PC-3 (cell line): ENCODE data around the gene TMBIM1. TPM values are rescaled to one million over a fixed set of nuclear protein-coding genes. Genes with fewer than 3 reads are reported as not detected.

Source experiments
- ATAC-seq: fragments of 200-7000 bp; cut with Tn5 transposase; 2 replicates; pipeline ENCODE4 v1.9.1; 2020; ENCODE audit warnings: mild to moderate bottlenecking, moderate library complexity
- BruUV-seq: library from RNA; stranded (reverse); fragments of 400-500 nt; replicated peaks from 2 replicates; lab custom pipeline; 2021; lab: Mats Ljungman, UMichigan
- CTCF ChIA-PET: fragments of 300-600 bp; sonication (Branson Sonifier 250); formaldehyde crosslinking; loops from one replicate; lab custom pipeline; 2022; ENCODE audit warnings: antibody characterized with exemption; lab: Charles Lee
- POLR2A ChIA-PET: fragments of 300-600 bp; sonication (Branson Sonifier 250); formaldehyde crosslinking; loops from one replicate; lab custom pipeline; 2022; ENCODE audit warnings: antibody characterized with exemption; ENCODE audit not compliant: unreplicated experiment; lab: Charles Lee
- DNase-seq: peaks from one replicate; pipeline ENCODE4 v3.0.0-alpha.2; 2015
- H2AFZ ChIP-seq: fragments of 300-600 bp; sonication (generic); 2 replicates; pipeline ENCODE4 v1.6.0; 2016; ENCODE audit warnings: antibody characterized with exemption, low read length
- H3F3A ChIP-seq: fragments of 300-600 bp; sonication (generic); one replicate; pipeline ENCODE4 v1.6.0; 2017; ENCODE audit warnings: antibody characterized with exemption, low read length, control low read depth, mild to moderate bottlenecking; ENCODE audit not compliant: unreplicated experiment
- H3K27ac ChIP-seq: fragments of 300-600 bp; sonication (generic); 2 replicates; pipeline ENCODE4 v1.5.1; 2016; ENCODE audit warnings: mild to moderate bottlenecking, low read length
- H3K27me3 ChIP-seq: fragments of 300-600 bp; sonication (generic); 2 replicates; pipeline ENCODE4 v1.6.1; 2016; ENCODE audit warnings: low read length, mixed read lengths
- H3K36me3 ChIP-seq: fragments of 300-600 bp; sonication (generic); 2 replicates; pipeline ENCODE4 v1.6.1; 2016; ENCODE audit warnings: low read depth, mixed run types, low read length, mixed read lengths
- H3K4me1 ChIP-seq: fragments of 300-600 bp; sonication (generic); 2 replicates; pipeline ENCODE4 v1.5.1; 2016; ENCODE audit warnings: low read length; ENCODE audit not compliant: insufficient read depth
- H3K4me2 ChIP-seq: fragments of 300-600 bp; sonication (generic); 2 replicates; pipeline ENCODE4 v1.6.0; 2016; ENCODE audit warnings: low read length
- H3K4me3 ChIP-seq: fragments of 300-600 bp; sonication (generic); 2 replicates; pipeline ENCODE4 v1.5.1; 2016; ENCODE audit warnings: mild to moderate bottlenecking, low read length, mixed read lengths
- H3K79me2 ChIP-seq: fragments of 300-600 bp; sonication (generic); 2 replicates; pipeline ENCODE4 v1.6.1; 2017; ENCODE audit warnings: low read length, mixed read lengths
- H3K9ac ChIP-seq: fragments of 300-600 bp; sonication (generic); 2 replicates; pipeline ENCODE4 v1.6.0; 2016; ENCODE audit warnings: mild to moderate bottlenecking, low read length
- H3K9me2 ChIP-seq: fragments of 300-600 bp; sonication (generic); replicated peaks from 2 replicates; pipeline ENCODE4 v1.6.1; 2016; ENCODE audit warnings: mixed run types, low read length, mixed read lengths
- H3K9me3 ChIP-seq: fragments of 300-600 bp; sonication (generic); 2 replicates; pipeline ENCODE4 v1.6.1; 2016; ENCODE audit warnings: low read length, mixed read lengths
- H4K20me1 ChIP-seq: fragments of 300-600 bp; sonication (generic); 2 replicates; pipeline ENCODE4 v1.6.1; 2016; ENCODE audit warnings: low read length, mixed read lengths
- EZH2 ChIP-seq: fragments of 300-600 bp; sonication (generic); IDR thresholded peaks from one replicate; pipeline ENCODE4 v1.6.1; 2017; ENCODE audit warnings: antibody characterized with exemption, mild to moderate bottlenecking, low read length; ENCODE audit not compliant: unreplicated experiment
- EZH2phosphoT487 ChIP-seq: fragments of 300-600 bp; sonication (generic); IDR thresholded peaks from 2 replicates; pipeline ENCODE4 v1.6.1; 2018; ENCODE audit warnings: mild to moderate bottlenecking, antibody characterized with exemption, low read length, borderline replicate concordance
- intact Hi-C: fragments of 100-400 bp; cut with micrococcal nuclease; formaldehyde crosslinking; loops from 2 replicates; pipeline ENCODE4 v1.9.0; 2023
- total RNA-seq: library from RNA; depleted of rRNA; stranded (reverse); fragments of >200 nt; gene quantifications from 2 replicates; pipeline ENCODE4 v1.2.3, GENCODE V29; 2014
- TF ChIP-seq, protein P1 (sequence below): fragments of 300-600 bp; sonication (generic); conservative IDR thresholded peaks from 2 replicates; pipeline ENCODE4 v1.5.1; 2017; ENCODE audit warnings: antibody characterized with exemption, low read depth, mild to moderate bottlenecking, low read length

The TMBIM1 gene
- total RNA-seq, 1 experiment from 2014 or later = 45.0 TPM

DNA sequence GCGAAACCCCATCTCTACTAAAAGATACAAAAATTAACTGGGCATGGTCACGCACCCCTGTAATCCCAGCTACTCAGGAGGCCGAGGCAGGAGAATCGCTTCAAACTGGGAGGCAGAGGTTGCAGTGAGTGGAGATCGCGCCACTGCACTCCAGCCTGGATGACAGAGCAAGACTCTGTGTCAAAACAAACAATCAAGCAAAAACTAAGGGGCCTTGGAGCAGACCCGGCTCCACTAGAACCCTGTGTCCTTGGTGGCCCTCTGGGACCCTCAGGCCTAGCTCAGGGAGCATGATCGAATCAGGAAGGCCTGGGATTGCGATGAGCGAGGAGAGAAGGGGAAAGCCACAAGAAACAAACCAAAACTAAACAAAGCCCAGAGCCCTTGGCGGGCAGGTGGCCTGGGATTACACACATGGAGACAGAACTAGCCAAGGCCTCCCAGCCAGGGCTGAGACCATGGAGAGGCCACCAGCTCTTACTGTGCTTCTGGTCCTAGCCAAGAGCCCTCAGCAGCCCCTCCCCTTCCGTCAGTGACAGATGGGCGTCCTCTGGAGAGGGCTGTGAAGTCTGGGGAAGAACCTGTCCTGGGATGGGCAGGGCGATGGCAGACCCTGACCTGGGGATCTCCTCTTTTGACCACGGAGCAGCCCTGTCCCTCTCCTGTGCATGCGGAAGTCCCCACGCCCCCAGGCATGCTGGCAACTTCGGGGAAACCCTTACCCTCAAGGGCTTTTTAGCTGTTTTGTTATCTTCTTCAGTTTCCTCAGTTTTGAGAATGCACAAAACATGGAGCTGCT is 36.9 kb upstream of the TMBIM1 start:
- no TSS peak for BruUV-seq

DNA sequence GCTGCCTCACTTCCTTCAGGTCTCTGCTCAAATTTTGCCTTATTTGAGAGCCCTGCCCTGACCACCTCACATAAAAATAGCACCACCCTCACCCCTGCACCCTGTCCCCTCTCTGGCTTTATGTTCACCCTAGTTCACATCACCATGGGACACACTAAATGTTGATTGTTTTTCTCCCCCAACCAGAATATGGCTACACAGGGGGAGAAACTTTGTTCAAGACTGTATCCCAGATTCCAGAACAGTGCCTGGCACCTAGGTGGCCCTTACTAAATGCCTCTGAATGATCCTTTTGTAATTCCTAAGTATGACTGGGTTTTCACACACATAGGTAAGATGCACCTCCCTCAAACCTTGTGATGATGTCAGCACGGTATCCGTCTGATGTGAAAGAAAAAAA is 36.0 kb upstream of the TMBIM1 start:
- H3K9me2 ChIP-seq = no peaks in the 10 kb centered on the region
- no peak overlapping the region for H3K4me3 ChIP-seq
- no peaks in the 10 kb centered on the region for H3K79me2 ChIP-seq
- ChIA-PET CTCF (no interaction called here), POLR2A (no interaction called here)
- no peaks in the 10 kb centered on the region for H3K36me3 ChIP-seq
- no TSS peak for BruUV-seq
- ATAC-seq (no peak), DNase-seq (no peak)
- no peaks in the 10 kb centered on the region for H4K20me1 ChIP-seq
- intact Hi-C loops = no loop called here
- no peak overlapping the region for H2AFZ ChIP-seq
- no peaks in the 10 kb centered on the region for H3K27me3 ChIP-seq
- H3K4me1 ChIP-seq = peaks cover 10% of the 10 kb centered on the region
- H3K9ac ChIP-seq = no peak overlapping the region
- TF ChIP-seq EZH2phosphoT487 (no peak), EZH2 (no peak)
- no peaks in the 10 kb centered on the region for H3K9me3 ChIP-seq
- H3F3A ChIP-seq = no peaks in the 10 kb centered on the region
- no peak overlapping the region for H3K27ac ChIP-seq
- H3K4me2 ChIP-seq = no peak overlapping the region

More for the DNA sequence above, 36.9 kb upstream of the TMBIM1 start:
- no peak for TF ChIP-seq EZH2
- TF ChIP-seq, protein P1, sequence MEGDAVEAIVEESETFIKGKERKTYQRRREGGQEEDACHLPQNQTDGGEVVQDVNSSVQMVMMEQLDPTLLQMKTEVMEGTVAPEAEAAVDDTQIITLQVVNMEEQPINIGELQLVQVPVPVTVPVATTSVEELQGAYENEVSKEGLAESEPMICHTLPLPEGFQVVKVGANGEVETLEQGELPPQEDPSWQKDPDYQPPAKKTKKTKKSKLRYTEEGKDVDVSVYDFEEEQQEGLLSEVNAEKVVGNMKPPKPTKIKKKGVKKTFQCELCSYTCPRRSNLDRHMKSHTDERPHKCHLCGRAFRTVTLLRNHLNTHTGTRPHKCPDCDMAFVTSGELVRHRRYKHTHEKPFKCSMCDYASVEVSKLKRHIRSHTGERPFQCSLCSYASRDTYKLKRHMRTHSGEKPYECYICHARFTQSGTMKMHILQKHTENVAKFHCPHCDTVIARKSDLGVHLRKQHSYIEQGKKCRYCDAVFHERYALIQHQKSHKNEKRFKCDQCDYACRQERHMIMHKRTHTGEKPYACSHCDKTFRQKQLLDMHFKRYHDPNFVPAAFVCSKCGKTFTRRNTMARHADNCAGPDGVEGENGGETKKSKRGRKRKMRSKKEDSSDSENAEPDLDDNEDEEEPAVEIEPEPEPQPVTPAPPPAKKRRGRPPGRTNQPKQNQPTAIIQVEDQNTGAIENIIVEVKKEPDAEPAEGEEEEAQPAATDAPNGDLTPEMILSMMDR = no peak
- no peak for TF ChIP-seq EZH2phosphoT487
- Histone ChIP-seq H3K27ac (no peak overlapping the region), H3K4me1 (peaks cover 4% of the 10 kb centered on the region), H3K9me2 (no peaks in the 10 kb centered on the region), H3F3A (no peaks in the 10 kb centered on the region), H3K4me2 (no peak overlapping the region), H3K27me3 (no peaks in the 10 kb centered on the region), H3K36me3 (no peaks in the 10 kb centered on the region), H3K9ac (no peak overlapping the region), H3K4me3 (no peak overlapping the region), H4K20me1 (no peaks in the 10 kb centered on the region), H3K9me3 (no peaks in the 10 kb centered on the region), H2AFZ (no peak overlapping the region), H3K79me2 (no peaks in the 10 kb centered on the region)
- intact Hi-C loops = no loop called here
- POLR2A ChIA-PET = no interaction called here
- DNase-seq (no peak), ATAC-seq (no peak)
- CTCF ChIA-PET = no interaction called here

- Histone ChIP-seq H3K4me2 (no peak overlapping the region), H3K27me3 (no peaks in the 10 kb centered on the region), H3K9ac (no peak overlapping the region), H3K27ac (no peak overlapping the region), H3K4me1 (peaks cover 10% of the 10 kb centered on the region), H4K20me1 (no peaks in the 10 kb centered on the region), H3K9me2 (no peaks in the 10 kb centered on the region), H3K4me3 (no peak overlapping the region), H3F3A (no peaks in the 10 kb centered on the region), H3K79me2 (no peaks in the 10 kb centered on the region), H2AFZ (no peak overlapping the region), H3K9me3 (no peaks in the 10 kb centered on the region), H3K36me3 (no peaks in the 10 kb centered on the region)
- intact Hi-C loops = no loop called here
- no TSS peak for BruUV-seq
- ATAC-seq (no peak), DNase-seq (no peak)
- ChIA-PET POLR2A (no interaction called here), CTCF (no interaction called here)
- TF ChIP-seq, protein P1 = no peak
- TF ChIP-seq EZH2phosphoT487 (no peak), EZH2 (no peak)
These were observed 35.3 kb upstream of the TMBIM1 start for GRCh38 chr2:218327451-218328210.
